ENCODE measurements around the gene LRIF1.

DNA sequence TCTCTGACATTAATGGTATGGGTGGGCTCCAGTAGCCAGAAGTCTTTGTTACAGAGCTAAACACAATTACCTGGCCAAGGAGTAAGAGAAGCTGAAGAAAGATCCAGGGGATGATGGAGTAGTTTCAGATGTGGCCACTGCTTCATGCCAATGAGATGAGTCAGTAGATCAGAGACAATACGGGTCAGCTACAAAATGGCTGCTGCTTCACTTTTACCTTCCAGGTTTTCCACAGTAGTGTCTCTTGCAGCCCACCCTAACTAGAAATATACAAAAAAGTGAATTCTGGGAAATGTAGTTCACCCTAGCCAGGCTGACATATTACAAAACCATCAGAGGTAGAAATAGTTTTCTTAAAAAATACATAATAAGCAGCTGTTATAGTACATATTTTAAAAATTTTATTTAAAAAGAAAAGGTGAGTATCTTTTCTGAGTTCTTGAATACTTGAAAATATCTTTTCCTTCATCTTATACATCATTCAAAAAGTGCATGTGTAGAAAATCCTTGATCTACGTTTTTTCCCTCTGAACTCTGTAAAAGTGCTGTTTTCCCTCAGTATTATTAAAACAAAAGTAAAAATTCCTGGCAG lies 36.1 kb downstream of the LRIF1 start:
- TF ChIP-seq CTCF (conservative IDR thresholded peaks at IDR 0.05 in 1 of 2, IDR thresholded peaks at IDR 0.05 in 1 of 2; ENCODE audit: extremely low read depth in 1 of 2, insufficient read depth in 1 of 2, low read depth in 1 of 2, low read length in 2 of 2) (no peak), EZH2 (IDR thresholded peaks at IDR 0.05; ENCODE audit: borderline replicate concordance, low read length) (no peak)

All from mammary epithelial cell (primary cell).